Measurements from ENCODE around the gene UACA.
"Not testable (repeated sequence)": the region's sequence is repeated elsewhere in the genome, so short reads cannot be mapped to it uniquely, and the experiment has no call there.

The UACA gene

DNA sequence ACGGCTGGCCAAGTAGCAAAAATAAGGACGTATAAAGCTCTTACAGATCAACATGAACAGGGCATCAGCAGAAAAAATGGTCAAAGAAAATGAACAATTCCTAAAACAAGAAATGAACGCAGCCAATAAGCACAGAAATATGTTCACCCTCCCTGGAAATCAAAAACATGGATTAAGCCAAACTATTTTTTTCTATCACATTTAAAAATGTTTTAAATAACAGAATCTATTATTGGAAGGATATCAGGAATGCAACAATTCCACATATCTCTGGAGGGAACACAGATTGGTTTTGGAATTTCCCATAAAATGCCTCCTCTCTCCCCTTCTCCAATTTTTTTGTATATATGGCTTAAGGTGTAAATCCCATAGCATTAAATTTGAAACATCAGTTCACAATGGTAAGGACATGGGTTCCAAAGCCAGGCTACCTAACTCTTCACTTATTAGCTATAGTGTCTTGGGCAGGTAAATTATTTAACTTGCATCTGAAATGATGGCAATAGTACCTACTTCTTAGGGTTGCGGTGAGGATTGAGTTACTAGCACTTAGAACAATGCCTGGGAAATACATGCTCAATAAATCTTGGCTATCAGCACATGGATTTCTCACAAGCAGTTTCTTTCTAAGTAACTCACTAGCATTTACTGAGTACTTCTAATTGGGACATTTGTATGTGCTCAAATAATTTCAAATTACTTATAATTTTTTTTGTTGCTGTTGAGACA lies 10.1 kb downstream of the UACA start:
- no peak for DNase-seq

GRCh38 chr15:70752193-70752635 lies 11.1 kb downstream of the UACA start:
- no peak for DNase-seq

DNA sequence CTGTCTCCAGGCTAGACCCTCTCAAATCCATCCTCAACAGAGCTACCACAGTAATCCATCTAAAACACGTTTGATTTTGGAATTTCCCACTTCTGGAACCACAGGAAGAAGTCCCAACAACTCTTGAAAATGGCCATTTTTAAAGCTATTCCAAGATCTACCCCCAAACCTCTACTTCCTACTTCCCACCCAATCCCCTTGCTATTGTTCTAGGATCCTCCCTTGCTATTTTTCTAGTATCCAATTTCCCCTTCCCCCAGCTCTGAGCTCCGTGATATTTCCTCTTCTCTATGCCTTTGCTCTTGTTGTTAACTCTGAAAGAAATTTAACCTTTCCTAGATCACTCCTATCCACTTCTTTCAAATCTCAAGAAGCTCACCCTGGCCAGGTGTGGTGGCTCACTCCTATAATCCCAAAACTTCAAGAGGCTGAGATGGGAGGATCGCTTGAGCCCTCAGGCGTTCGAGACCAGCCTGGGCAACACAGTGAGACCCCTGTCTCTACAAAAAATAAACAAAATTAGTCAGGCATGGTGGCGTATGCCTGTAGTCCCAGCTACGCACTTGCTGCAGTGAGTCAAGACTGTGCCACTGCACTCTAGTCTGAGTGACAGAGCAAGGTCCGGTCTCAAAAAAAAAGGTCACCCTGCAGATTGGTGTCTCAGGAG lies 13.0 kb downstream of the UACA start:
- no peak for DNase-seq

- DNase-seq, result no peak
Observed at GRCh38 chr15:70748281-70748747, 15.0 kb downstream of the UACA start.

- DNase-seq, result not testable (repeated sequence)
Observed at GRCh38 chr15:70746598-70746997, 16.8 kb downstream of the UACA start.

DNA sequence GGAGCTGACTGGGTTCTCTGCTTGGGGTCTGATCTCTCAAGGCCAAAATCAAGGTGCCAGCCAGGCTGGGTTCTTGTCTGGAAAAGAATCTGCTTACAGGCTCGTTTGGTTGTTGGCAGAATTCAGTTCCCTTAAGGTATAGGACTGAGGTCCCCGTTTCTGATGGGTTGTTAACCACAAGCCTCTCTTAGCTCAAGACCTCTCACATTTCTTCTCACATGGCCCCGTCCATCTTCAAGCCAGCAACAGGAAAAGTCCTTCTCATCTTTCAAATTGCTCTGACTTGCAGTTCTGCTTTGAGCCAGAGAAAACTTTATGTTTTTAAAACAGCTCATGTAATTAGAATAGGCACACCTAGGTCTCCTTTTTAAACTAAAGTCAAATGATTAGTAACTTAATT lies 20.4 kb downstream of the UACA start:
- no peak for DNase-seq

GRCh38 chr15:70741677-70742293 lies 21.6 kb downstream of the UACA start:
- DNase-seq, result no peak

- no peak for DNase-seq
Observed at GRCh38 chr15:70741107-70741531, 22.2 kb downstream of the UACA start.

DNA sequence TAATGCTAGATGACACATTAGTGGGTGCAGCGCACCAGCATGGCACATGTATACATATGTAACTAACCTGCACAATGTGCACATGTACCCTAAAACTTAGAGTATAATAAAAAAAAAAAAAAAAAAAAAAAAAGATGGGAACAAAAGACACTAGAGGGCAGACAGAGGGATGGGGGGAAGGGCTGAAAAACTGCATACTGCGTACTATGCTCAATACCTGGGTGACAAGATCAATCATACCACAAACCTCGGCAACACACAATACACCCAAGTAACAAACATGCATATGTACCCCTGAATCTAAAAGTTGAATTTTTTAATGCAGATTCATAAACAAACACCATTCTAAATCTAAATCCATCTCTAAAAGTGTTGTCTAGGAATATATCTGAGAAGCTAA lies 28.3 kb downstream of the UACA start:
- not testable (repeated sequence) for DNase-seq

- DNase-seq, result no peak
Observed at GRCh38 chr15:70729164-70729563, 34.2 kb downstream of the UACA start.

- no peak for DNase-seq
Observed at GRCh38 chr15:70726753-70727152, 36.6 kb downstream of the UACA start.

- no peak for DNase-seq
Observed at GRCh38 chr15:70723927-70724326, 39.4 kb downstream of the UACA start.

DNA sequence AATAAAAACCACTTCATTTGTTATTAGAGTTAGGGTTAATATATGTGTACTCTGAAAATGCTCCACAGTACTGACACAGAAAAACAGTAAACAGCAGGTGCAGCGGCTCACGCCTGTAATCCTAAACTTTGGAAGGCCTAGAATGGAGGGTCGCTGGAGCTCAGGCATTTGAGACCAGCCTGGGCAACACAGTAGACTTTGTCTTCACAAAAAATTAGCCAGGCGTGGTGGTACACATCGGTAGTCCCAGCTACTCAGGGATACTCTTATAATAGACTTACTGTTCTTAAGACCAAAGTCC lies 40.3 kb downstream of the UACA start:
- DNase-seq, result no peak

GRCh38 chr15:70722266-70723121 lies 40.9 kb downstream of the UACA start:
- no peak for DNase-seq

DNA sequence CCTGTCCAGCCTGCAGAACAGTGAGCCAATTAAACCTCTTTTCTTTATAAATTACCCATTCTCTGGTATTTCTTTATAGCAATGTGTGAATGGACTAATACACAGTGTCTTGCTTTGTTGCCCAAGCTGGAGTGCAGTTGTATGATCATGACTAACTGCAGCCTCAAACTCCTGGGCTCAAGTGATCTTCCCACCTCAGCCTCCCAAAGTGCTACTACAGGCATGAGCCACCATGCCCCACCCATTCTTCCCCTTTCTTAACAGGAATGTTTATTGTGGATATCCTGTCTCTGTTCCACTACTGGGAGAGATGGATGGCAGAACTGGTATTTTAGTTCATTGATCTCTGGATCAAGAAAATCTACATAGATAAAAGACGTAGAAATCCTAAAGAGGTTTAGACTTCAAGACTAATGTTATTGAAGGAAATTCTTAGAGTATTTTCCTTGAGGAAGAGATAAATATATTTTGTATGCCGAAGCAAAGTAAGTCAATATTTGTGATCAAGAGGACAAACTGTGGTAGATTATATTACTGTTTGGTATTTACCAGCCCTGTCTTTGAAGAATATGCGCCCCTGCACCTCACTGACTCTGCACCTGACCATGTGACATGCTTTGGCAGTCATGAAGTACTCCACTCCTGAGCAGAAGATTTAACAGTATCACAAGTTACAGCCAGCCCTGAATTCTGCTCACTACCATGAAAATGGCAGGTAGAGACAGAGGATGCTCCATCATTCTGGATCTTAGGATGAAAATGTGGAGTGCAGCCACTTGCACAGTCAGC lies 42.9 kb downstream of the UACA start:
- no peak for DNase-seq

GRCh38 chr15:70717237-70717793 lies 46.0 kb downstream of the UACA start:
- no peak for DNase-seq

DNA sequence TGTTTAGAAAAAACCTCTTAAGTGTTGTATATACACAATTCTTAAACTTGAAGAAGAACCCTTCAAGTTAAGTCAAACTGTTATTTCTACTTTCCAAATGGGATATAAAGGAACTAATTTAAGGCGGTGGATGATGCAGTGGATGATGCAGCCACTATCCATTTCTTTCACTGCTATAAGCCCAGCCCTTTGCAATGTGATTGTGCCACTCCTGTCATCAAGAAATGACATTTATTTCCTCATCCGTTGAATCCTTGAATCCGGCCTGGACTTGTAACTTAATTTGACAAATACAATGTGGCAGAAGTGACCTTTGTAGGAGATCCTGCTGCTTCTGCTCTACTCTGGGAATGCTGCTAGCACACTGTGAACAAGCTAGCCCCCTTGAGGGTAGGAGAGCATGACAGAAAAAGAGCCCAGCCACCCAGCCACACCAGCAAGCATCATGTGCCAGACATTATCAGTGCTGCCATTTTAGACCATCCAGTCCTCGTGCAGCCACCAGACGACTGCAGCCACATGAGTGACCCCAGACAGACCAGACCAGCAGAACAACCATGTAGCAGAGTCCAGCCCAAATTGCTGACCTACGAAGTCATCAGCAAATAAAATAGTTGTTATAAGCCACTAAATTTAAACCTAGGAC lies 47.4 kb downstream of the UACA start:
- DNase-seq, result no peak

- no peak for DNase-seq
Observed at GRCh38 chr15:70714565-70714964, 48.8 kb downstream of the UACA start.

DNA sequence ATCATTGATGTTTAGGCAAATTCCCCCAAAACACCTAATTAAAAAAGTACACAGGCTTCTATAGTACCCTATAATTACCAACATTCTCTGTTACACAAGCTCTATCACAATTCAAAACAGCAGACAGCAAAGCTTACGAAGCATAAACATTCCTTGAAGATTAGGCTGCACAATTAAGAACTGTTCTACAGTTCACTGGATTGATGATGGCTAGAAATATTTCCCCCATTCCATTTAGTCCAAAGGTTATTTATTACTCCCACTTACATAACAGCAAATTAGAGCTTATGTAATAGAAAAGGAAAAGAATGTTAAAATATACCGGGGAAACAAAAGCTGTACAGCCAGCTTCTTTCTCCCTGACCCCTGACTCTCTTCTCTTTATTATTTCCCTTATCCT lies 49.3 kb downstream of the UACA start:
- DNase-seq, result no peak

- DNase-seq, result no peak
Observed at GRCh38 chr15:70712271-70712670, 51.1 kb downstream of the UACA start.

DNA sequence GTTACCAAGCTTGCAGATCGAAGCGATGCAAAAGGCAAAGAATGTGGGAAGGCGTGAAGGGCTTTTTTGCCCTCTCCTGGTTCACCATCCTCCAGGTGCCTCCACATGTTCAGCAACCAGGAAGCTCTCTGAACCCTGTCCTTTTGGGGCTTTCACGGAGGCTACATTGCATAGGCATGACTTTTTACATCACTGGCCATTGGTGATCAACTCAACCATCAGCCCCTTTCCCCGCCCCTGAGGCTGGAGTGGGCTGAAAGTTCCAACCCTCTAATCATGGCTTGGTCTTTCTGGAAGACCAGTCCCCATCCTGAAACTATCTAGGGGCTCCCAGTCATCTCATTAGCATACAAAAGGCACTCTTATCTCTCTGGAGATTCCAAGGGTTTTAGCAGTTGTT lies 52.6 kb downstream of the UACA start:
- DNase-seq, result no peak

GRCh38 chr15:70708839-70709238 lies 54.5 kb downstream of the UACA start:
- DNase-seq, result no peak

Data from 8988T (cell line).